Measurements from ENCODE around the gene SHROOM2.

Gene SHROOM2

GRCh38 chrX:9860826-9861225 lies 74.6 kb downstream of the SHROOM2 start:
- TF ChIP-seq CTCF (IDR thresholded peaks at IDR 0.05; ENCODE audit: low read depth, low read length): no peak
- DNase-seq (ENCODE audit: extremely low read depth, low read depth): no peak

- DNase-seq (ENCODE audit: extremely low read depth, low read depth): no peak
- TF ChIP-seq CTCF (IDR thresholded peaks at IDR 0.05; ENCODE audit: low read depth, low read length): no peak
Observed at GRCh38 chrX:9861711-9862110, 75.5 kb downstream of the SHROOM2 start.

- TF ChIP-seq CTCF (IDR thresholded peaks at IDR 0.05; ENCODE audit: low read depth, low read length): no peak
- no peak for DNase-seq (ENCODE audit: extremely low read depth, low read depth)
Observed at GRCh38 chrX:9862525-9862924, 76.3 kb downstream of the SHROOM2 start.

- DNase-seq (ENCODE audit: extremely low read depth, low read depth): no peak
- no peak for TF ChIP-seq CTCF (IDR thresholded peaks at IDR 0.05; ENCODE audit: low read depth, low read length)
Observed at GRCh38 chrX:9862953-9863352, 76.7 kb downstream of the SHROOM2 start.

GRCh38 chrX:9864011-9864410 lies 77.8 kb downstream of the SHROOM2 start:
- TF ChIP-seq CTCF (IDR thresholded peaks at IDR 0.05; ENCODE audit: low read depth, low read length): no peak
- DNase-seq (ENCODE audit: extremely low read depth, low read depth): no peak

- no peak for DNase-seq (ENCODE audit: extremely low read depth, low read depth)
- no peak for TF ChIP-seq CTCF (IDR thresholded peaks at IDR 0.05; ENCODE audit: low read depth, low read length)
Observed at GRCh38 chrX:9865804-9866472, 79.7 kb downstream of the SHROOM2 start.

GRCh38 chrX:9866633-9867032 lies 80.4 kb downstream of the SHROOM2 start:
- no peak for TF ChIP-seq CTCF (IDR thresholded peaks at IDR 0.05; ENCODE audit: low read depth, low read length)

More at GRCh38 chrX:9866633-9867032, 80.4 kb downstream of the SHROOM2 start:
- DNase-seq (ENCODE audit: extremely low read depth, low read depth): no peak
